Retinal pigment epithelial cell (primary cell): ENCODE measurements around the gene NKX2-2.

ENCODE experiments used
- DNase-seq: peaks from one replicate; pipeline ENCODE4 v3.0.0-alpha.2; 2010; ENCODE audit warnings: low read depth
- H3K4me3 ChIP-seq: 2 replicates; pipeline ENCODE4 v1.5.1; 2011; ENCODE audit warnings: mild to moderate bottlenecking, low read length, control low read depth, moderate library complexity
- CTCF ChIP-seq: conservative IDR thresholded peaks from 2 replicates; pipeline ENCODE4 v1.5.1; 2011; ENCODE audit warnings: low read depth, low read length, control low read depth, inconsistent platforms

NKX2-2 gene

GRCh38 chr20:21517566-21518277 is 3.9 kb upstream of the NKX2-2 start:
- no peak for DNase-seq
- no peak for TF ChIP-seq CTCF
- H3K4me3 ChIP-seq, result no peak overlapping the region

- DNase-seq, result no peak
- H3K4me3 ChIP-seq, result no peak overlapping the region
- no peak for TF ChIP-seq CTCF
Measured at GRCh38 chr20:21516861-21517565, 3.1 kb upstream of the NKX2-2 start.

- no peak for TF ChIP-seq CTCF
- no peak overlapping the region for H3K4me3 ChIP-seq
- no peak for DNase-seq
Measured at GRCh38 chr20:21516180-21516567, 2.3 kb upstream of the NKX2-2 start.

- no peak for DNase-seq
- no peak for TF ChIP-seq CTCF
- no peak overlapping the region for H3K4me3 ChIP-seq
Measured at GRCh38 chr20:21515300-21516179, 1.7 kb upstream of the NKX2-2 start.

- DNase-seq, result no peak
- TF ChIP-seq CTCF, result no peak
- no peak overlapping the region for H3K4me3 ChIP-seq
Measured at GRCh38 chr20:21514553-21515251, 838 bp upstream of the NKX2-2 start.

- DNase-seq, result no peak
- no peak overlapping the region for H3K4me3 ChIP-seq
- no peak for TF ChIP-seq CTCF
Measured at GRCh38 chr20:21513181-21513663, 642 bp downstream of the NKX2-2 start.
